Measurements from ENCODE around the gene ACOXL. TPM values are rescaled to one million over a fixed set of nuclear protein-coding genes. Genes with fewer than 3 reads are reported as not detected.

The ACOXL gene
- total RNA-seq, 3 donors from 2014 or later: 0.24 to 0.32 (median 0.30) TPM

Other genes with a start within 250 kb of the ACOXL start
- gene RGPD6, start 155.4 kb upstream of the ACOXL start, total RNA-seq: 10 to 100 TPM in 2 of 3 donors, 1 to 10 TPM in 1; 7.4 to 20.4 (median 14.9) TPM
- gene BUB1, start 54.5 kb upstream of the ACOXL start, total RNA-seq: 10 to 100 TPM in 2 of 3 donors, 1 to 10 TPM in 1; 9.5 to 15.7 (median 15.4) TPM

Data from activated T-cell treated with anti-CD3 and anti-CD28 coated beads, Interleukin-2, amount 50 U/mL, for 4 hours (primary cell).